Measurements from ENCODE around the gene SMARCA4. TPM values are rescaled to one million over a fixed set of nuclear protein-coding genes. Genes with fewer than 3 reads are reported as not detected.

Gene SMARCA4
- total RNA-seq, 4 donors from 2014 or later: 48.0 to 78.2 (median 53.9) TPM

DNA sequence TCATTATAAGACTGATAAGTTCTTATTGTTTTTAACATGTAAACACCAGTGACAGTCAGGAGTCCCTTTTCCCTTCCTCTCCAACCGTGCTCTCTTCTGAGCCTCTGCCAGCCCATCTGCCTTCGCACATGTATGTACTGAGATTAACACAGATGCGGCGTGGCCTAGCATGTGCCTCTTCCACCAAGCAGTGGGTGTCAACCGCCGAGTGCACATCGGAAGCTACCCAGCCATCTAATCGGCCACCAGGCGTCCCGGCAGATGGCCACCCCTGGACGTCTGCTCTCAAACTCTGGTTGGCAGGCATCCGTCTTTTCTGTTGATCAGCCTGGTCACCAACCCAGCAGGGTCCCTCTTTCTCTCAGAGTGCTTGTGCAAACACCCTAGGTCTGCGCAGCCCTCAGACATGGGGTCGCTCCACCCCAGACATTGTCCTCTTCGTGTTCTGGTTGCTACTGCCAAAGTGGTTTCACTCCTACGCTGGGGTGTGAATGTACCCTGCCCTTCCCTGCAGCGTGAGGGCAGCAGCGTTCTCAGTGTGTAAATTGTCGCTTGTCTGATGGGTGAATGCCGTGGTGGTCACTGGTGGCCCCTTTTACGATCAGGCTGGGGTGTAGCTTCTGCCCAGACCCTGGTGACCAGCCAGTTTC is 70.7 kb downstream of the SMARCA4 start:
- intact Hi-C loops (cut with DNase I): loop anchor here (10.0 kb wide), 2 partner anchors 63 to 97 kb away; no protein-coding TSS in a partner anchor
- 94% methylated on average over 19 of the region's 21 CpGs for WGBS
- DNase-seq (ENCODE audit: extremely low spot score): no peak

DNA sequence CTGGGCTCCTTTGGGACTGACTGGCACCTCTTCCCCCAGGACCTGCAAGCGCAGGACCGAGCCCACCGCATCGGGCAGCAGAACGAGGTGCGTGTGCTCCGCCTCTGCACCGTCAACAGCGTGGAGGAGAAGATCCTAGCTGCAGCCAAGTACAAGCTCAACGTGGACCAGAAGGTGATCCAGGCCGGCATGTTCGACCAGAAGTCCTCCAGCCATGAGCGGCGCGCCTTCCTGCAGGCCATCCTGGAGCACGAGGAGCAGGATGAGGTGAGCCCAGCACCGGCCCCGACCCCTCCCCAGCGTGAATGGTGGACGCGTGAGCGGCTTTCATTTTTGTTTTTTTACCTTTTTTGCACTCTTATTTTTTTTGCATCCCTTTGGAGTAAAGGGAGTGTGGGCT is 72.4 kb downstream of the SMARCA4 start:
- Histone ChIP-seq H3K36me3 (peaks cover 55 to 100% (median 96%) of the 10 kb centered on the region in 4 donors), H3K4me3 (no peak overlapping the region), H3K9me3 (no peaks in the 10 kb centered on the region), H3K4me1 (peaks cover 10 to 14% (median 12%) of the 10 kb centered on the region in 4 donors), H3K27me3 (no peaks in the 10 kb centered on the region), H3K27ac (replicated peaks in 1 of 4) (no peak overlapping the region)
- intact Hi-C loops (cut with DNase I): loop anchor here (10.0 kb wide), 2 partner anchors 62 to 98 kb away; no protein-coding TSS in a partner anchor
- TF ChIP-seq POLR2A (IDR thresholded peaks at IDR 0.05; ENCODE audit: low read depth) (no peak), EP300 (IDR thresholded peaks at IDR 0.05) (no peak), POLR2AphosphoS5 (IDR thresholded peaks at IDR 0.05) (no peak)
- WGBS: 95% methylated on average over 17 of the region's 22 CpGs
- DNase-seq (ENCODE audit: extremely low spot score): no peak

More for the DNA sequence above, 70.7 kb downstream of the SMARCA4 start:
- no peak for TF ChIP-seq EP300 (IDR thresholded peaks at IDR 0.05)
- TF ChIP-seq POLR2A (IDR thresholded peaks at IDR 0.05; ENCODE audit: low read depth): no peak
- TF ChIP-seq, protein P1, sequence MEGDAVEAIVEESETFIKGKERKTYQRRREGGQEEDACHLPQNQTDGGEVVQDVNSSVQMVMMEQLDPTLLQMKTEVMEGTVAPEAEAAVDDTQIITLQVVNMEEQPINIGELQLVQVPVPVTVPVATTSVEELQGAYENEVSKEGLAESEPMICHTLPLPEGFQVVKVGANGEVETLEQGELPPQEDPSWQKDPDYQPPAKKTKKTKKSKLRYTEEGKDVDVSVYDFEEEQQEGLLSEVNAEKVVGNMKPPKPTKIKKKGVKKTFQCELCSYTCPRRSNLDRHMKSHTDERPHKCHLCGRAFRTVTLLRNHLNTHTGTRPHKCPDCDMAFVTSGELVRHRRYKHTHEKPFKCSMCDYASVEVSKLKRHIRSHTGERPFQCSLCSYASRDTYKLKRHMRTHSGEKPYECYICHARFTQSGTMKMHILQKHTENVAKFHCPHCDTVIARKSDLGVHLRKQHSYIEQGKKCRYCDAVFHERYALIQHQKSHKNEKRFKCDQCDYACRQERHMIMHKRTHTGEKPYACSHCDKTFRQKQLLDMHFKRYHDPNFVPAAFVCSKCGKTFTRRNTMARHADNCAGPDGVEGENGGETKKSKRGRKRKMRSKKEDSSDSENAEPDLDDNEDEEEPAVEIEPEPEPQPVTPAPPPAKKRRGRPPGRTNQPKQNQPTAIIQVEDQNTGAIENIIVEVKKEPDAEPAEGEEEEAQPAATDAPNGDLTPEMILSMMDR (IDR thresholded peaks at IDR 0.05): no peak
- no peak for TF ChIP-seq POLR2AphosphoS5 (IDR thresholded peaks at IDR 0.05)
- Histone ChIP-seq H3K4me1 (peaks cover 10 to 14% (median 12%) of the 10 kb centered on the region in 4 donors), H3K9me3 (no peaks in the 10 kb centered on the region), H3K4me3 (no peak overlapping the region), H3K27ac (replicated peaks in 1 of 4) (no peak overlapping the region), H3K36me3 (peaks cover 65 to 100% (median 96%) of the 10 kb centered on the region in 4 donors), H3K27me3 (no peaks in the 10 kb centered on the region)

DNA sequence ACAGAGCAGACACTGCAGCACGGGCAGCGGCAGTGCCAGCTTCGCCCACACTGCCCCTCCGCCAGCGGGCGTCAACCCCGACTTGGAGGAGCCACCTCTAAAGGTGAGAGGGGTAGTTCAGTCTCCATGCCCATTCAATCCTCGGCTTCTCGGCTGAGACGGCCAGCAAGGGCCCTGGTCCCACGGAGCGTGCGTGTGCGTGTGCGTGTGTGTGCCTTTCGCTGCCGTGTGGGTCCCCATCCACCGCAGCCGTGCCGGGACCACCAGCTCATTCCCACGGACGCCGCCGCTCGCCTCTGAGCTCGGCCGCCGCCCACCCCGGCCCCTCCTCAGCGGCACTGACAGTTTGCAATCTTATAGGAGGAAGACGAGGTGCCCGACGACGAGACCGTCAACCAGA is 72.9 kb downstream of the SMARCA4 start:
- 88% methylated on average over 19 of the region's 35 CpGs for WGBS

DNA sequence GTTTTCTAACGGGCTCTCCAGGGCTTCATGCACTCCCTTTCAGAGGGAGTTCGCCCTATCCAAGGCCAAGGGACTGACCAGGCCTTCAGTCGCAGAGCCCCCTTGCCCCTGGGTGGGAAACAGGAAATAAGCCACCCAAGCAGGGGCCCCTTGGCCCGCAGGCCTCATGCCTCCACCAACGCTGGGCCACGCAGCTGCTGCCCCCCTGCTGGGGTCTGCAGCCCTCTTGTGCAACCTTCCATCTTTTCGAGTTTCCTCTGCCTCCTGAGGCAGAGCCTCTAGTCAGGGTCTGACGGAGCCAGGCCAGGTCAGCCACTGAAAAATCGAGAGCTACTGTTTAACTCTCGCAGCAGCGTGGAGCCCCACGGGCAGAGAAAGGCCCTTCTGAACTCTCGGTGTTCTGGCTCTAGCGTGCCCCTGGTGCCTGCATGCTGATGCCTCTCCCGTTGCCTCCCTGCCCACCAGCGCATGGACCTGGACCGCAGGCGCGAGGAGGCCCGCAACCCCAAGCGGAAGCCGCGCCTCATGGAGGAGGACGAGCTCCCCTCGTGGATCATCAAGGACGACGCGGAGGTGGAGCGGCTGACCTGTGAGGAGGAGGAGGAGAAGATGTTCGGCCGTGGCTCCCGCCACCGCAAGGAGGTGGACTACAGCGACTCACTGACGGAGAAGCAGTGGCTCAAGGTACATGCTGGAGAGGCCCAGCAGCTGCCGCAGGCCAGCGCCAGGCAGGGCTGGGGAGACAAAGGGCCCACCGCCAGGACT is 73.8 kb downstream of the SMARCA4 start:
- TF ChIP-seq, protein P1 (IDR thresholded peaks at IDR 0.05): no peak
- TF ChIP-seq POLR2A (IDR thresholded peaks at IDR 0.05; ENCODE audit: low read depth): no peak
- TF ChIP-seq EP300 (IDR thresholded peaks at IDR 0.05): no peak
- TF ChIP-seq POLR2AphosphoS5 (IDR thresholded peaks at IDR 0.05): no peak
- peaks cover 54 to 99% (median 95%) of the 10 kb centered on the region in 4 donors for H3K36me3 ChIP-seq
- H3K4me1 ChIP-seq: peaks cover 10 to 14% (median 12%) of the 10 kb centered on the region in 4 donors
- WGBS: 88% methylated on average over 19 of the region's 38 CpGs
- no peaks in the 10 kb centered on the region for H3K9me3 ChIP-seq
- no peak for DNase-seq (ENCODE audit: extremely low spot score)
- no peak overlapping the region for H3K4me3 ChIP-seq
- no peaks in the 10 kb centered on the region for H3K27me3 ChIP-seq
- intact Hi-C loops (cut with DNase I): loop anchor here (2.0 to 10.0 kb wide), 4 partner anchors 60 to 173 kb away; no protein-coding TSS in a partner anchor
- peak overlapping the region; percentile 45 to 65 (median 48) for H3K27ac ChIP-seq (replicated peaks in 1 of 4)

More for the DNA sequence above, 72.9 kb downstream of the SMARCA4 start:
- Histone ChIP-seq H3K27ac (replicated peaks in 1 of 4) (no peak overlapping the region), H3K4me1 (peaks cover 10 to 14% (median 12%) of the 10 kb centered on the region in 4 donors), H3K4me3 (no peak overlapping the region), H3K27me3 (no peaks in the 10 kb centered on the region), H3K9me3 (no peaks in the 10 kb centered on the region), H3K36me3 (peaks cover 49 to 100% (median 96%) of the 10 kb centered on the region in 4 donors)
- intact Hi-C loops (cut with DNase I): loop anchor here (2.0 to 10.0 kb wide), 3 partner anchors 61 to 99 kb away; no protein-coding TSS in a partner anchor
- TF ChIP-seq, protein P1 (IDR thresholded peaks at IDR 0.05): no peak
- TF ChIP-seq POLR2AphosphoS5 (IDR thresholded peaks at IDR 0.05): no peak
- TF ChIP-seq POLR2A (IDR thresholded peaks at IDR 0.05; ENCODE audit: low read depth): no peak
- no peak for TF ChIP-seq EP300 (IDR thresholded peaks at IDR 0.05)
- no peak for DNase-seq (ENCODE audit: extremely low spot score)

Measured in esophagus muscularis mucosa (tissue), 4 donors.